T-helper 2 cell (primary cell): Measurements from ENCODE around the gene PPP1R7.

Experiments
- DNase-seq, 5 experiments: peaks; one replicate each; pipeline versions ENCODE4 v3.0.0 to v3.0.0-alpha.2; 2012 to 2022

Gene PPP1R7

DNA sequence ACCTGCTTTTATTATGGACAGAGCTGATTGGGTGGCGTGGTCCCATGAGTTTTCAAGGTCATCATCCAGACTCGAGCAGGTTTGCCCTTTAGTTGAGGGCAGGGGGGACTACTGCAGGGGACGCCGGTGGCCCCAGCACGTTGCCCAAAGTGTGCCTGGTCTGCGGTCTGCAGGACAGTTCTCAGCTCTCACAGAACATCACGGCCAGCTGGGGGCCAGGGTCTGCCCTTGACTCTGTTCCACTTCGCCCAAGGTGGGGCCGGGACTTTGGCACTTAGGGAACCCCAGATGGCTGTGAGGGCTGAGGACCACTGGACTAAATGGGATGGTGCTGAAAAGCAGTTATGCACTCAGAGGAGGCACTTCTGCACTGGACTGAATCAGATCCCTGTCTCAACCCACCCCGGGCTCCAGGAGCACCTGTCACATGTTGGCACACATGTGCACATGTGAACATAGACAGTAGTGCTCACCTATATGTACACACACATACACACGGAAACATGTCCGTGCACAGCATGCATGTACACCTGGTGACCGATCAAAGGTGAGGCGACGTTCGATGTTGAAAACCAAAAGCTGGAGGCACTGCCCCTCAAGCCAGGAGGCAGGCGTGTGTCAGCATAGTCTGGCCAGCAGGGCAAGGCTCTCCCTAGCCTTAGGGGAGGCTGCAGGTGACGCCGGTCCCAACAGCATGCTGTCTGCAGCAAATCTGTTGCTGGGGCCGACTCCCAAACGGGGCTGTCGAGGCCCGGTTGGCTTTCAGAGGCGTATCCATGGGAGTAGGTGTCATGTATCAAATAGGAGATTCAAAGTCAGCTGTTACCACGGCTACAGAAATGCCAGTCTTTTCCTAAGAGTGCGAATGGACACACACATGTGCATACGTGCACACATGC lies 48.4 kb downstream of the PPP1R7 start:
- no peak for DNase-seq

DNA sequence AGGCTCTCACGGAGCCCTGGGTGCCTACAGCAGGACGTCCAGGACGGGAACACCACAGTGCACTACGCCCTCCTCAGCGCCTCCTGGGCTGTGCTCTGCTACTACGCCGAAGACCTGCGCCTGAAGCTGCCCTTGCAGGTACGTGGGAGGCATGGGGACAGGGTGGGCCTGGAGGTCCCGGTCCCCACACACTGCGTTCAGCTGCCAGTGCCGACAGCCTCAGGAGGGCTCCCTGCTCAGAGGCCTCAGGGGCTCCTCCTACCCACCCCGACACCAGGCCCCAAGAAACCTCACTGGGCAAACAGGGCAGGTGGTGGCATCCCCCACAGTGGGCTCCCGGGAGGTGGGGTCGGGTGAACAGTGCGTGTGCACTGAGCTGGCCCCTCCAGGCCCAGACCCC lies 49.0 kb downstream of the PPP1R7 start:
- DNase-seq: no peak

DNA sequence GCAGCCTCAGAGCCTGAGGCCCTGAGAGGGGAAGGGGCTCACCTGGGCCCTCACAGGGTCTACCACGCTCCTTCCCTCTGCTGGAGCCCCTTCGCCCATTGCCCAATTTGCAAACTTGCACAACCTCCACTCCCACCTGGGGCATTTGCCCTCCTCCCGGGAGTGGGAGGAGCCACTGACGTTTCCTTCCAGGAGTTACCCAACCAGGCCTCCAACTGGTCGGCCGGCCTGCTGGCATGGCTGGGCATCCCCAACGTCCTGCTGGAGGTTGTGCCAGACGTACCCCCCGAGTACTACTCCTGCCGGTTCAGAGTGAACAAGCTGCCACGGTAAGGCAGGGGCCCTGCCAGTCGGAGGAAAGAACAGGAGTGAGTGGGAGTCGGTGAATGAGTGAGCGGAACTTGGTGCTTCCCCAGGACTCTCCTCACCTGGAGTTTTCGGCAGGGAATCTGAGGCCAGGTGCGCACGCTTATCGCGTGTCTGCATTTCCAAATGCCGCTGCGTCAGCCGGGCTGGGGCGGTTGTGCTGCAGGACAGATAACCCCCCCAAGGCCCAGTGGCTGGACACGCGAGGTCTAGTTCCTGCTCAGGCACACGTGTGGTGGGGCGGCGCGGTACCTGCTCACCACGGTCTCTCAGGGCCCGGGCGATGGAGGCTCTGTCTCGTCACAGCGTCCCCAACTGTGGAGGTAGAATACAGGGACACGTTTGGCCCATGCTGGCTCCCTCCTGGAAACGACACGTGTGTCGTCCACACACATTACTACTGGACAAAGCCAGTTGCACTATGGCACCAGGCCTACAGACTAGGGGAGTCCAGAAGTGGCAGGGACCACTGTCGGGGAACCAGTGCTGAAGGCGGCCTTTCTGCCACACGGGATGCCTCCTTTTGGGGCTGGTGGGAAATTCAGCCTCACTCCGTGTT lies 49.9 kb downstream of the PPP1R7 start:
- DNase-seq: no peak

DNA sequence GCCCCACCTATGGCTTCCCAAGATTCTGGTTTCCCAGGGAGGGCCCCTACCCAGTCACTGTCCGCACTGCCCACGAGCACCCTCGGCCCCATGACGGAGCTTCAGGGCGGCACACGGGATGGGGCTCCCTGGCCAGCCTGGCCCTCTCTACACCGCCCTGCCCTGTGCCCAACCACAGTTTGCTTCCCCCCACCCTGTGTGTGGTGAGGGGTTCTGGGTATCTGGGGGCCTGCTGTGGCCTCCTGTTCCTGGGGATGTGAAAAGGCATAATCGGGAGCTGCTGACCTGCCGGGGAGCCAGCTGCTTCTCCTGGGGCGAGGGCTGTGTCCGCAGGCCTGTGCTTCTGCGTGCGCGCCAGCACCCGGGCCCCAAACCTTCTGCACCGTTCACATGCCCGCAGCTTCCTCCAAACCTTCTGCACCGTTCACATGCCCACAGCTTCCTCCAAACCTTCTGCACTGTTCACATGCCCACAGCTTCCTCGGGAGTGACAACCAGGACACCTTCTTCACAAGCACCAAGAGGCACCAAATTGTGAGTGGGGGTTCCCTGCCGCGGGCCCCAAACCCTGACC lies 50.6 kb downstream of the PPP1R7 start:
- no peak for DNase-seq

DNA sequence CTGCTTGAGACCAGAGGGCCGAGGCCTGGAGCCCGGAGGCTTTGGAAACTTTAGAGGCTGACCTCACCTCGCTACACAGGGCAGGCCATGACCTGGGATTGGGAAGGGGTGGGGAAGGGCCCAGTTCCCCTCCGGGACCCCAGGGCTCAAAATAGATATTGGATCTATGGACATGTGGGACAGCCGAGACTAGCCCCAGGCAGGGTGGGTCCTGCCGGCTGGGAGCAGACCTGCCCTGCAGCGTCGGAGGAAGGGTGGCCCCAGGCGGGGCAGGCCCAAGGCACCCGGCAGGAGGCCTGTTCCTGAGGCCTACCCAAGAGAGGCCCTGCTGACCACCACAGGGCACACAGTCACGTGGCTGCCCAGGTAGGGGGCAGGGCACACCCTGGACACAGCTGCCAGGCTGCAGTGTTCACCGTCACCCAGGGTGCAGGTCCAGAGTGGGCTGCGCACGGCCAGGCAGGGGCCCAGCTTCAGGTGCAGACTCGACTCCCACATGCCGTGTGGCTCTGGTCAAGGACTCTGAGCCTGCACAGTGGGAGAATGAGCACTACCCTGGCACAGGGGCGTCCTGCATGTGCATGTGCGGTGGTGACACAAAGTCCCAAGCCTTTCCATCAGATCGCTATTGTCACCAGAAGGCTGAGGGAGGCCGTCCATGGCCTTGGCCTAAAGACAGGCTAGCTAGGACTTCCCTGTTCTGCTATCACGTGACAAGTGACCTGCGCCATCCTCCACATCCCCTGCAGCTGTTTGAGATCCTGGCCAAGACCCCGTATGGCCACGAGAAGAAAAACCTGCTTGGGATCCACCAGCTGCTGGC lies 51.4 kb downstream of the PPP1R7 start:
- DNase-seq: no peak

DNA sequence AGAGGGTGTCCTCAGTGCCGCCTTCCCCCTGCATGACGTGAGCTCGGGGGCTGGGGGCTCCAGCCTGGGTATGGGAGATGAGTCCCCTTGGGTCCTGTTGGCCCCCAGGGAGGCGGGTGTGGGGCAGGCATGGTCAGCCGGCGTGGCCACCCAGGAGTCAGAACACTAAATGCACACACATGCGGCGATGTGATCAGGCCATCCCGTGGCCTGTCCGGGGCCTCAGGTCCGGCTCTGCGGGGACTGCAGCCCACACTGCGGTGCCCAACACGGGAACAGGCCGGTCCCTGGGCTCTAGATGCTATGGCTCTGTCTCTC lies 52.0 kb downstream of the PPP1R7 start:
- DNase-seq: no peak

DNA sequence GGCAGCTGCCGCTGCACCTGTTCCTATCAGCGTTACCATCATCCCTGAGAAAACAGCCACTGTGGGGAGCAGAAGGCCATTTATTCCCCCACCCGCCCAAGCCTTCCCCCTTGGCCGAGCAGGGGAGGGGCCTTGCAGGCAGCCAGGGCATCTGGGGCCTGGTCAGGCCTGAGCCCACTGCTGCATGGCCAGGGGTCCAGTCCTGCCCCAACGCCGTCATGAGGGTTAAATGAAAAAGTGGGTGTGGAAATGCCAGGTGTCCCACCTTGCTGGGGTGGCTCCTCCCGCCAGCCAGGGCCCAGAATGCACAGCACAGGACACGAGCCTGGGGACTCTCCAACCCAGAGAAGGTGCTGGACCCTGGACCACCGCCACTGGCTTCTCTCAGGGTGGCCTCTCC lies 52.4 kb downstream of the PPP1R7 start:
- DNase-seq: no peak

DNA sequence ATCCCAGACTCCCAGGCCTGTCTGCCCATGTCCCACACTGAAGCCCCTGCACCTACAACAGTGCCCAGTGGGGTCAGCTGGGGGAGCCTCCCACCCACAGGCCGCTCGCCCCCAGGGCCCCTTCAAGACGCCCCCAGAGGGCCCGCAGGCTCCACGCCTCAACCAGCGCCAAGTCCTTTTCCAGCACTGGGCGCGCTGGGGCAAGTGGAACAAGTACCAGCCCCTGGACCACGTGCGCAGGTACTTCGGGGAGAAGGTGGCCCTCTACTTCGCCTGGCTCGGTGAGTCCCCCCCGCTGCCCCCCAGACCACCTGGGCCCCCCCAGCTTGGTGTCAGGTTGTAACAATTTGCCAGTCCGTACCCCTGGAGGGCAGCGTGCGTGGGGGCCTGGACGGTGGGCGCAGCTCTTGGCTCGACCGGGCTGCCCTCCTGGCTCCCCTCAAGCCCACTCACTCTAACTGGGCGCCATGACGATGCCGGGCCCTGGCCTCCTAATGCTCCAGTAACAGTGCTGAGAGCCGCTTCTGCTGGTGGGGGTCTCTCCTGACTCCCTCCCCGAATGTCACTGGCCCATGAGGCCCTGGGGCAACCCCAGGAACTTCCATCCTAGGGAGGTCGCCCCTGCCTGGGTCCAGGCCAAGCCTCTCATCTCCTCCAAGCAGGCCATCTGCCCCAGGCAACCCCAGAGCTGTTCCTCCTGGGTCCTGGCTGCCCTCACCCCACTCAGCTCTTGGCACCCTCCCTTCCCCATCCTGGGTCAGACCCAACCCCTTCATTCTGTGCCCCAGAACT lies 53.1 kb downstream of the PPP1R7 start:
- DNase-seq: no peak

DNA sequence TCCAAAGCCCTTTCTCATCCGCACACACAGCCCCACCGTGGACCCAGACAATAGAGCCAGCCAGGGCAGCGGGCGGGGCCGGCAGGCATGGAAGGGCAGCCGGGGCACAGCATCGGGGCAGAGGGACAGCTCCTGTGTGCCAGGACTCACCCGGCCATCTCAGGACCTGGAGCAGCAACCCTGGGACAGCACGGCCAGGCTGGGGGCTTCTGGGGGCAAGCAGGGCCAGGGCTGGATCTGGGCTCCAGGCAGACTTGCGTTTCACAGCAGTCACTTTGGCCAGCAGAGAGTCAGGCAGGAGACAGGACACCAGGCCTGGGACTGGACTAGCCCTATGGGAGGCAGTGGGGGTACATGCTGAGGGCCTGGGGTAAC lies 53.7 kb downstream of the PPP1R7 start:
- no peak for DNase-seq

DNA sequence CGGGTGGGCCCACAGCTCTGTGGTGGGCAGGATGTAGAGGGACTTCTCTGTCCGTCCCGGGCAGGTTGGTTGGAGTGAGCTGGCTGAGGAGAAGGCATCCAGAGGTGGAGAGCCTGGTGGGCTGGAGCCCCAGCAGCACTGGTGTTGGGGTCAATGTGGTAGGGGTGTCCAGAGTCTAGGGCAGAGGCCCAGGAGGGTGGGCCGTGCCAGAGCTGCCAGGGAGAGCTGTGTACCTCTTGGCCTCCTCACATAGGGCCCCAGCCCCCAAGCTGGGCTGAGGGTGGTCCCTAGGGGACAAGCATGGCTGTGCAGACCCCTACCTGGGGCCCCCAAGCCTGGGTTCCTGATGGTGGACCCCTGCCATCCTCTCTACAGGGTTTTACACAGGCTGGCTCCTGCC lies 54.2 kb downstream of the PPP1R7 start:
- no peak for DNase-seq

DNA sequence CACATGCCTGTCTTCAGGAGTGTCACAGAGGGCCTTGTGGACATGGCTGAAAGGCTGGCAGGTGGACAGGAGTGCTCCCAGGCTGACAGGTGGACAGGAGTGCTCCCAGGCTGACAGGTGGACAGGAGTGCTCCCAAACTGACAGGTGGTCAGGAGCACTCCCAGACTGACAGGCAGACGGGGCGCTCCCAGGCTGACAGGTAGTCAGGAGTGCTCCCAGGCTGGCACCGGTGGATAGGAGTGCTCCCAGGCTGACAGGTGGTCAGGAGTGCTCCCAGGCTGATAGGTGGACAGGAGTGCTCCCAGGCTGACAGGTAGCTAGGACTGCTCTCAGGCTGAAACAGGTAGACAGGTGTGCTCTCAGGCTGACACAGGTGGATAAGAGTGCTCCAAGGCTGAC lies 54.8 kb downstream of the PPP1R7 start:
- no peak for DNase-seq

DNA sequence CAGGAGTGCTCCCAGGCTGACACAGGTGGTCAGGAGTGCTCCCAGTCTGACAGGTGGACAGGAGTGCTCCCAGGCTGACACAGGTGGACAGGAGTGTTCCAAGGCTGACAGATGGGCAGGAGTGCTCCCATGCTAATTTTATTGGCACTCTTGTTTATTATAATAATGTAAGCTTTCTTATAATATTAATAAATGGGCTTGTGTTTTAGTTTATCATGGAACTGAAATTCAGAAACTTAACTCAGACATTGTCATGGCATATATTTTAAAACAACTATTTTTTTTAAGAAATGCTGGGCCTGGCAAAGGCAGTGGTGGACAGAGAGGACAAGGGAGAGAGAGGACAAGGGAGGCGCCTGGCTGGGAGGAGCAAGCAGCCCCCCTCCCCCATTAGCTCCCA lies 56.9 kb downstream of the PPP1R7 start:
- no peak for DNase-seq

DNA sequence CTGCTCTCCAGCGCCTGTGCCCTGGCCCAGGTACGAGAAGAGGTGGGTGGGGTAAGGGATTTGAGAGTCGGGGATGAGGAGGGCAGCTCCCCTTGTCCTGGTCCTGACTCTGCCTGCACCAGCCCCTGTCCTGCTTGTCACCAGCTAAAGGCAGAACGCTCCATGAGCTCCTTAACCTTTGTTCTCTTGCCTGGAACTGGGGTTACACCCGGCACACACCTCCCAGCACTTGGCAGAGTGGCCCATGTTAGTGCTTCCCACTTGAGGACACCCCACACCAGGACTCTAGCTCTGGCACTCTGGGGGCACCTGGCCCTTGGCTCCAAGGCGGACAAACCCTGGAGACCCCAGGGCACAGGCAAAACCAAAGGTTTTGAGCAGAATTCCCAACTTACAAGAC lies 57.4 kb downstream of the PPP1R7 start:
- no peak for DNase-seq

DNA sequence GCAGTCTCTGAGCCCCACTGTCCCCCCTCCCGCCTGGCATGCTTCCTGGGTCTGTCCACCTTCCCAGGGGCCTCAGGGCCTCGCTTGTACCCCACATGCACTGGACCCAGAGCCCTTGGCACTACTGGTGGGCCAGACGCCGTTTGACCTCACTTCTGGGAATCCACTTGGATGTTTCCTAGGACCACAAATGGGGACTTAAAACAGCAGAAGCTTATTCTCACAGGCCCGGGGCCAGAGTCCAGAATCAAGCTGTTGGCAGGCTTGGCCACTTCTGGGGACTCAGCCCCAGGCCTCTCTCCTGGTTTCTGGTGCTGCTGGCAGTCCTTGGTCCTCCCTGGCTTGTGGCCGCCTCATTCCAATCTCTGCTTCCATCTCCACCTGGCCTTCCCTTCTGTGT lies 57.8 kb downstream of the PPP1R7 start:
- no peak for DNase-seq

DNA sequence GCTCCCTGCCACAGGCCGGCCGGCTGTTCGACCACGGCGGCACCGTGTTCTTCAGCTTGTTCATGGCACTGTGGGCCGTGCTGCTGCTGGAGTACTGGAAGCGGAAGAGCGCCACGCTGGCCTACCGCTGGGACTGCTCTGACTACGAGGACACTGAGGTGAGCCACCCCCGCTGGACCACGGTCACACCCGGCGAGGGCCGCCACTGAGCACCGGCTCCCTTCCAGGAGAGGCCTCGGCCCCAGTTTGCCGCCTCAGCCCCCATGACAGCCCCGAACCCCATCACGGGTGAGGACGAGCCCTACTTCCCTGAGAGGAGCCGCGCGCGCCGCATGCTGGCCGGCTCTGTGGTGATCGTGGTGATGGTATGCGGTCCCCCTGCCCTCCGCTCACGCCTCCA lies 59.0 kb downstream of the PPP1R7 start:
- no peak for DNase-seq

DNA sequence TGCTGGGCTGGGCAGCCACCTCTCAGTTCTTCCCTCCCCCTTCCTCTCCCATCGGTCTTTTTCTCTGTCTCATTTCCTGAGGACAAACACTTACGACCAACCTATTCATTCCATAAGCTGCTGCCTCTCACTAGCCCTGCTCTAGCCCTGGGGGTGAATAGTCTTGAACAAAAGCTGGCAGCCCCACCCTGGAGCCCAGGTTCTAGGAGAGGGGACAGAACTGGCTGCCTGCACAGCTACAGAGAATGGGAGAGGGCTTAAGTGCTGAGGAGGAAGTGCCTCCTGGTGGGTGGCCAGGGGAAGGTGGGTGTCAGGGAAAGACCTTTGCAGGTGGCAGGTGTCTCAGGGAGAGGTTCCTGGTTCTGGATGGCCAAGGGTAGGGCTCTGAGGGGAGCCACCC lies 61.0 kb downstream of the PPP1R7 start:
- DNase-seq: no peak

DNA sequence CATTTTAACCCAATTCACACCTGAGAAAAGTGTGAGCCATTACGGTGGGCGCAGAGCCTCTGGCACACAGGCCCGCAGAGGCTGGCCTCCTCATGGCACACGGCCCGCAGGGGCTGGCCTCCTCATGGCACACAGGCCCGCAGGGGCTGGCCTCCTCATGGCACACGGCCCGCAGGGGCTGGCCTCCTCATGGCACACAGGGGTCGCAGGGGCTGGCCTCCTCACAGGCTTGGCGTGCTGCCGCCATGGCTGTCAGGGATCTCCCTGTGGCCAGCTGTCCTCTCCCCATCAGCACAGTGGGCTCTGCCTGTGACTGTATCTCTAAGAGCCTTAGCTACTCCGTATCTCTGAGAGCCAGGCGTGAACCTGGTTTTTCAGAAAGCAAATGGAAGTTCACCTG lies 62.8 kb downstream of the PPP1R7 start:
- no peak for DNase-seq

DNA sequence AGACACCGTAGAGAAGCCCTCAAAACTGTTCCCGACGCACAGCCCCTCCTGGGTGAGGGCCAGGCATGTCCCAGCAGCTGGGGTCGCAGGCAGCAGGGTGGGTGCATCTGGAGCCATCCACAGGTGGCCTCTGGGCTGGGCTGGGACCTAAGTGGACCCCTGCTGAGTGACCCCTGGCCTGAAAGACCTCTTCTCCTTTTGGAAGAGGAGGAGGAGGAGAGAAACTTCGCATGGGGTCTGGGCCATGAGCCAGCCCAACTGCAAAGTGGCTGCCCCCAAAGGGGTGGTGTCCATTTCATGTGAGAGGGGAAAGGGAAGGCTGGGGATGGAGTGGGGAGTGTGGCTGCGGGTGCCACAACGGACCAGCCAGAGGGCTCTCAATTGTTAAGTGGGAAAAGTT lies 63.3 kb downstream of the PPP1R7 start:
- DNase-seq: no peak

DNA sequence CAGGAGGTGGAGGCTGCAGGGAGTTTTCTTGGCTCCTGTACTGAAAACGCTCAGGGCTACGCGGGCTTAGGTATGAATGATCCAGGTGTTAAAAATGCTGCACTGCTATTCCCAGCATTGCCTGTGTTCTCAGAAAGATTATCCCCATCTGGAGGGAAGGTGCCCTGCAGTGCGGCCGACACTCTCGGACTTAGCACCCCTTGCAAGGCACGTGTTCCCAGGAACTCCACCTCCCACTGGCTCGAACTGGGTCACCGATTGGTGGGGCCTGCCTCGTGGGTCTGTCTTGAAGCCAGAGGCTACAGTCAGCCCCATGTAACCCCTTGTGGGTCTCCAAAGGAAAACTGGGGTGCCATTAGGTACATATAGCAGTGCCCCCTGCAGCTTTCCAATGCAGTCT lies 63.9 kb downstream of the PPP1R7 start:
- no peak for DNase-seq

DNA sequence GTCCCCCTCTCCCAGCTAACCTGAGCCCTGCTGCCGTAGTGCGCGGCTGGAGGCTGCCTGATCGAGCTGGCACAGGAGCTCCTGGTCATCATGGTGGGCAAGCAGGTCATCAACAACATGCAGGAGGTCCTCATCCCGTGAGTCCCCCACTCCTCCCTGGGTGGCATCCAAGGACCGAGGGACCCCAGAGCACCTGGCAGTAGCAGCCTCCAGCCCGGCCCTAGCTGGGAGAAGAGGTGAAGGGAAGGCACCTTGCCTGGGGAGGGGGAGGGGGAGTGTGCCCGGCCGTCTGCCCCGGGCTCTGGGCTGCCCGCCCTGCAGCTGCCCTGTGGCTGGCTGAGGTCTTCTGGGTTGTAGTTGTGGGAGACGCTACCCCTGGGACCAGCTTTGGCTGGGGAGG lies 64.5 kb downstream of the PPP1R7 start:
- no peak for DNase-seq

DNA sequence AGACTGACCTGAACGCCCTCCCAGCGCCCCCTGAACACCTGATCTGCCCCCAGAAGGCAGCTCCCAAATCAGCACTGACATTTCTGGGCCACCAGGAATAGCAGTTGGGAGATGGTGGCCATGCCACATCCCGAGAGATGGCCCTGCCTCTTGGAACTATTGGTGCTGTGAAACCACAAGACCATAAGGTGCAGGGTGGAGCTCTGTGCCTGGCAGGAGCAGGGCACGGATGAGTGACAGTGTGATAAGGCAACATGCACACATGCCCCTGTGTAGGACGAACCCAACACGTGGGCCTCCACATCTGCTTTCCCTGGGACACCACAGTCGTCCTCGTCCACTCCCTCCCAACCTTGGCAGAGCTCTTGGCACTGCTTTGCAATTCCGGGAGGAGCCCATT lies 65.2 kb downstream of the PPP1R7 start:
- DNase-seq: no peak

DNA sequence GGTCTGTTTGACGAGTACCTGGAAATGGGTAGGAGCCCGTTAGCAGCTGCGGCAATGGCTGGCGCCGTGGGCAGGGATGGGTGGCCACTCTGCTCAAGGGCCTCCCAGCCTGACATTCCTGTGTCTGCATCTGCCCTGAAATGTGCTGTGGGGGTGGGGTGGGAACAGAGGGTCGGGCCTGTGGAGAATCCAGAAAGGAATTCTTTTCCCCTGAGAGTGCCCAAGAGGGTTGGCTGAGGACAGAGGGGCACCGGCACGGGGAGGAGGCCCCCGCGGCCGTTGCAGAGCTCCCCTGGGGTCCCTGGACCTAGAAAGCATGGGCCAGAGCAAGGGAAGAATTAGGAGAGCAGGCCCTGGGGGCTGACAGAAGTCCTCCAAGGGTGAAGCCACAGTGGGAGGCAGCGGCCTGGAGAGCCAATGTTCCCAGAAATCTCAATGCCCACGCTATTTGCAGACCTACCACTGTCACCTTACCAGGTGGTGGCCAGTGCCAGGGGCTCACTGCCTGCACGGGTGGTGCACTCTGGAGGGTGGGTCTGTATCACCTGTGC lies 66.0 kb downstream of the PPP1R7 start:
- DNase-seq: no peak
